ENCODE results near the gene CRISPLD2. TPM values are rescaled to one million over a fixed set of nuclear protein-coding genes. Genes with fewer than 3 reads are reported as not detected.
"Not testable (repeated sequence)": the region's sequence is repeated elsewhere in the genome, so short reads cannot be mapped to it uniquely, and the experiment has no call there.

CRISPLD2 gene
- total RNA-seq, 1 experiment from 2014 or later, result 6.5 TPM

DNA sequence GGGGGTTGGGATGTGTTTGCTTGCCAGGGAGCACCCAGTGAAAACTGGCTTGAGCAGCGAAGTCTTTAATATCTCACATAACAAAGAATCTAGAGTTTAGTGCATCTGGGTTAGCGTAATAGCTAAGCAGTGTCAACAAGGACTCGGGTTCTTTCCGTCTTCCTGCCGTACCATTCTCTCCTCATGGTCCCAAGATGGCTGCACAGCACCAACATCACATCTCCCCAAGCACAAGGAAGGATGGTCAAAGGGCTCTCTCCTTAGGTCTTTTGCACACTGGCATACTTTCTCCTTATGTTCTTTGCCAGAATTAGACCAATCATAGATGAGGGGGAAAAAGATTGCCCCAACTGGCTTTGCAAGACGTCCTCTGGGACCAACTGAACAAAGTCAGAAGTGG is 30.9 kb downstream of the CRISPLD2 start:
- TF ChIP-seq, protein P1, sequence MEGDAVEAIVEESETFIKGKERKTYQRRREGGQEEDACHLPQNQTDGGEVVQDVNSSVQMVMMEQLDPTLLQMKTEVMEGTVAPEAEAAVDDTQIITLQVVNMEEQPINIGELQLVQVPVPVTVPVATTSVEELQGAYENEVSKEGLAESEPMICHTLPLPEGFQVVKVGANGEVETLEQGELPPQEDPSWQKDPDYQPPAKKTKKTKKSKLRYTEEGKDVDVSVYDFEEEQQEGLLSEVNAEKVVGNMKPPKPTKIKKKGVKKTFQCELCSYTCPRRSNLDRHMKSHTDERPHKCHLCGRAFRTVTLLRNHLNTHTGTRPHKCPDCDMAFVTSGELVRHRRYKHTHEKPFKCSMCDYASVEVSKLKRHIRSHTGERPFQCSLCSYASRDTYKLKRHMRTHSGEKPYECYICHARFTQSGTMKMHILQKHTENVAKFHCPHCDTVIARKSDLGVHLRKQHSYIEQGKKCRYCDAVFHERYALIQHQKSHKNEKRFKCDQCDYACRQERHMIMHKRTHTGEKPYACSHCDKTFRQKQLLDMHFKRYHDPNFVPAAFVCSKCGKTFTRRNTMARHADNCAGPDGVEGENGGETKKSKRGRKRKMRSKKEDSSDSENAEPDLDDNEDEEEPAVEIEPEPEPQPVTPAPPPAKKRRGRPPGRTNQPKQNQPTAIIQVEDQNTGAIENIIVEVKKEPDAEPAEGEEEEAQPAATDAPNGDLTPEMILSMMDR (IDR thresholded peaks at IDR 0.05; ENCODE audit: unreplicated experiment), result no peak
- CTCF ChIA-PET, result interaction anchor here (1.2 to 1.3 kb wide), 2 partner anchors 15 to 102 kb away, joined by 3 to 4 read pairs; no protein-coding TSS in a partner anchor
- Mint-ChIP-seq H3K4me3 (ENCODE audit: low read depth, unreplicated experiment) (no peak overlapping the region), H3K27ac (ENCODE audit: unreplicated experiment) (peak overlapping the region; percentile 75), H3K27me3 (ENCODE audit: unreplicated experiment) (no peaks in the 10 kb centered on the region), H3K4me1 (ENCODE audit: low read depth, unreplicated experiment) (peaks cover 23% of the 10 kb centered on the region), H3K36me3 (ENCODE audit: insufficient read depth, unreplicated experiment) (peaks cover 5% of the 10 kb centered on the region), H3K9me3 (ENCODE audit: low read depth, unreplicated experiment) (peaks cover 3% of the 10 kb centered on the region)
- intact Hi-C loops (cut with micrococcal nuclease; ENCODE audit: unreplicated experiment), result no loop called here
- DNase-seq, result no peak
- no TSS peak for BruUV-seq (replicated peaks)

DNA sequence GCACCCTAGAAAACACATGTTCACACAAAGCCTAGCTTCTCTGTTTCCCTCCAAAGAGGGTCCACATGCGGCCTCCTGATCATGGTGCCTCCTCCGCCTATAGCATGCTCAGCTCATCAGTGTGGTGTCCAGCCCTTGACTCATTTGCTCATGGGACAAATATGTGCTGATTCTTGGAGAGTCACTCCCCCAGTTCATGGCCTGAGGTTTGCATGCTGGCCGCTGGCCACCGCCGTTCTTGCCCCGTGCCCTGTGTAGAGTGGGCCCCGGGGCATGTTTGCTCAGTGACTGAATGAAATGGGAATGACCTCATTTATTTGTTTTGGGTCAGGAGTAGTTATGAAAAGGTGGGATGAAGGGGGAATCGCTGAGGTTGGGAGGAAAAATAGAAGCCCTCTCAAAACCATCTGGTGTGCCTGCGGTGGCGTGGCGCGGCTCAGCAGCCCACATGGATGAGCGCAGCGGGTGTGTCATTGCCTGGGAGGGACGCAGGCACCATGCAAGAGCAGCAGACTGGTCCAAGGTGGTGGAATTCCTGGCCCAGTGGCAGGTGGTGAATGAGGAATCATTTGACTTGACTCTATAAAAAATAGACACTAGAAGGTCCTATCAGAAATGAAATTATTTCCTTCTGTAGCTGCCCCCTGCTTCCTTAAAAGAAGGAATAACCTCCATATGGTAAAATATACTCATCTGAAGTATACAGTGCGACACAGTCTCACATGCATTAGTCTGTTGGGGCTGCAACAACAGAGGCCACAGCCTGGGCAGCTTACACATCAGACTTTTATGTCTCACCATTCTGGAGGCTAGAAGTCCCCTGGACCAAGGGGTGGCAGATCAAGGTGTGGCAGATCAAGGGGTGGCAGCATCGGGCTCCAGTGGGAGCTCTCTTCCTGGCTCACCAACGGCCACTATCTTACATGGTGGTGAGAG is 31.7 kb downstream of the CRISPLD2 start:
- peaks cover 5% of the 10 kb centered on the region for H3K36me3 Mint-ChIP-seq (ENCODE audit: insufficient read depth, unreplicated experiment)
- CTCF ChIA-PET, result interaction anchor here (0.6 to 1.3 kb wide), 3 partner anchors 14 to 838 kb away, joined by 3 to 4 read pairs (median 4); no protein-coding TSS in a partner anchor
- H3K4me3 Mint-ChIP-seq (ENCODE audit: low read depth, unreplicated experiment), result peak overlapping the region; percentile 28
- no peaks in the 10 kb centered on the region for H3K27me3 Mint-ChIP-seq (ENCODE audit: unreplicated experiment)
- BruUV-seq (replicated peaks), result no TSS peak
- peak; percentile 91 for DNase-seq
- TF ChIP-seq, protein P1 (IDR thresholded peaks at IDR 0.05; ENCODE audit: unreplicated experiment), result no peak
- H3K27ac Mint-ChIP-seq (ENCODE audit: unreplicated experiment), result peak overlapping the region; percentile 75
- H3K9me3 Mint-ChIP-seq (ENCODE audit: low read depth, unreplicated experiment), result peaks cover 3% of the 10 kb centered on the region
- peaks cover 23% of the 10 kb centered on the region for H3K4me1 Mint-ChIP-seq (ENCODE audit: low read depth, unreplicated experiment)
- intact Hi-C loops (cut with micrococcal nuclease; ENCODE audit: unreplicated experiment), result no loop called here

DNA sequence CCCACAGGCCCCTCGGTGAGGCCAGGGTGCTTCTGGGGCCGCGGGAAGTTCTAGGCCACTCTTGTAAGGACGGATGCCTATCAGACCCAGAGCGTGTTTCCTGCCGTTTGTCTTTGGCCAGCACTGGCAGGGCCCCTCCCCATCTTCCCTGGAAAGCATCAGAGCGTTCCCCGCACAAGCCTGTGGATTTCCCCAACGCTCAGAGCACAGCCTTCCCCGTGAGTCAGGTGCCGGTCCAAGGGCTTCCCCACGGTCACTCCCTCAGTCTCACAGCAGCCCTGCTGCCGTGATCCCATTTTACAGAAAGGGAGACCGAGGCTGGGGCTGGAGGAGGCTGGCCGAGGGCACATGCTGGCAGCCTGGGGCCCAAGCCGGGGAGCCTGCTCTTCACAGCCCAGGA is 33.7 kb downstream of the CRISPLD2 start:
- Mint-ChIP-seq H3K9me3 (ENCODE audit: low read depth, unreplicated experiment) (peaks cover 3% of the 10 kb centered on the region), H3K27me3 (ENCODE audit: unreplicated experiment) (no peaks in the 10 kb centered on the region), H3K36me3 (ENCODE audit: insufficient read depth, unreplicated experiment) (peaks cover 5% of the 10 kb centered on the region), H3K4me3 (ENCODE audit: low read depth, unreplicated experiment) (no peak overlapping the region), H3K4me1 (ENCODE audit: low read depth, unreplicated experiment) (peaks cover 23% of the 10 kb centered on the region), H3K27ac (ENCODE audit: unreplicated experiment) (no peak overlapping the region)
- no TSS peak for BruUV-seq (replicated peaks)
- CTCF ChIA-PET, result no interaction called here
- TF ChIP-seq, protein P1 (IDR thresholded peaks at IDR 0.05; ENCODE audit: unreplicated experiment), result no peak
- no peak for DNase-seq
- intact Hi-C loops (cut with micrococcal nuclease; ENCODE audit: unreplicated experiment), result no loop called here

DNA sequence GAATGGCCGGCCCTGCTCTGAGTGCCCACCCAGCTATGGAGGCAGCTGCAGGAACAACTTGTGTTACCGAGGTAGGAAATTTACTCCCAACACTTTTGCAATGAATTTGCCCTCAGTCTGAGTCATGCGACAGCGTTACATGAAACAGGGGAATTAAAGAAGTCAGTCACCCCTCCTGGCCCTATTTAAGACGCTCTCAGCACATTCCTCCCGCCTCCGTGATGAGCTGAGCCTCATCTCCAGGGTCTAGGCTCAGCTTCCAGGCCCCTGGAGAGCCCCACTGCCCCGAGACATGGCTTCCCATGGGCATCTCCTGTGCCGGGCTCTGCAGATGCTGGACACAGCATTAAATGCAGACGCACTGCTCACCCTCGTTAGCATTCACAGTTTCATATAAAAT is 35.0 kb downstream of the CRISPLD2 start:
- no peak overlapping the region for H3K27ac Mint-ChIP-seq (ENCODE audit: unreplicated experiment)
- H3K4me3 Mint-ChIP-seq (ENCODE audit: low read depth, unreplicated experiment), result no peak overlapping the region
- H3K27me3 Mint-ChIP-seq (ENCODE audit: unreplicated experiment), result no peaks in the 10 kb centered on the region
- BruUV-seq (replicated peaks), result no TSS peak
- no peak for DNase-seq
- H3K4me1 Mint-ChIP-seq (ENCODE audit: low read depth, unreplicated experiment), result peaks cover 23% of the 10 kb centered on the region
- H3K36me3 Mint-ChIP-seq (ENCODE audit: insufficient read depth, unreplicated experiment), result peaks cover 5% of the 10 kb centered on the region
- intact Hi-C loops (cut with micrococcal nuclease; ENCODE audit: unreplicated experiment), result no loop called here
- peaks cover 3% of the 10 kb centered on the region for H3K9me3 Mint-ChIP-seq (ENCODE audit: low read depth, unreplicated experiment)
- CTCF ChIA-PET, result no interaction called here
- TF ChIP-seq, protein P1 (IDR thresholded peaks at IDR 0.05; ENCODE audit: unreplicated experiment), result no peak

DNA sequence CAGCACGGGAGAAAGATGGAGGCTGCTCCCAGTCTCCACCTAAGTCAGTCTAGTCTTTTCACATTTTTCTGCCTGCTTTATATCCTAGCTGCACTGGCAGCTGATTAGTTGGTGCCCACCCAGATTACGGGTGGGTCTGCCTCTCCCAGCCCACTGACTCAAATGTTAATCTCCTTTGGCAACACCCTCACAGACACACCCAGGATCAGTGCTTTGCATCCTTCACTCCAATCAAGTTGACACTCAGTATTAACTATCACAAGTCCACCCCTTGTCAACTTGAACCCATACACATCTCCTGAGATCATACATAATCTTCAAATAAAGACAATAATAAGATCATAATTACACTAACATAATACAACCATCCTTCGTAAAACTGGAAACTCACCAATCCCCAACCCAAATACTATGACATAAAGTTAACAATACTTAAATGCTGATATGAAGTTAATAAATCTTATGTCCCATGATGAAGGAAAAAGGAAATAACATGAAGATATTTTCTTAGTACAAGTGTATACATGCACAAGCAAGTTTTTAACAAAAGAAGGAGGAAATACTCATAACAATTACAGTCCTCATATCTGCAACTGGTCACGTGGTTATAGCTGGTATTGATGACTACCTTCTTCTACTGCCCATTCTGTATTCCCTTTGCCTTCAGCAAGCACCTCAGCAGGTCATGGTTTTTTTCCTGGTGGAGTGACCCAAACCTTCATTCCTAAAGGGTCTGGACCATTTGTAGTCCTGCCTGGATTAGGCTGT is 35.8 kb downstream of the CRISPLD2 start:
- BruUV-seq (replicated peaks); intact Hi-C loops (cut with micrococcal nuclease; ENCODE audit: unreplicated experiment); H3K9me3 Mint-ChIP-seq (ENCODE audit: low read depth, unreplicated experiment); H3K36me3 Mint-ChIP-seq (ENCODE audit: insufficient read depth, unreplicated experiment); H3K27ac Mint-ChIP-seq (ENCODE audit: unreplicated experiment); H3K4me3 Mint-ChIP-seq (ENCODE audit: low read depth, unreplicated experiment); DNase-seq; H3K27me3 Mint-ChIP-seq (ENCODE audit: unreplicated experiment): not testable (repeated sequence)
- peaks cover 20% of the 10 kb centered on the region for H3K4me1 Mint-ChIP-seq (ENCODE audit: low read depth, unreplicated experiment)
- CTCF ChIA-PET, result interaction anchor here (0.6 kb wide), 1 partner anchor 18 kb away, joined by 6 read pairs; no protein-coding TSS in a partner anchor

DNA sequence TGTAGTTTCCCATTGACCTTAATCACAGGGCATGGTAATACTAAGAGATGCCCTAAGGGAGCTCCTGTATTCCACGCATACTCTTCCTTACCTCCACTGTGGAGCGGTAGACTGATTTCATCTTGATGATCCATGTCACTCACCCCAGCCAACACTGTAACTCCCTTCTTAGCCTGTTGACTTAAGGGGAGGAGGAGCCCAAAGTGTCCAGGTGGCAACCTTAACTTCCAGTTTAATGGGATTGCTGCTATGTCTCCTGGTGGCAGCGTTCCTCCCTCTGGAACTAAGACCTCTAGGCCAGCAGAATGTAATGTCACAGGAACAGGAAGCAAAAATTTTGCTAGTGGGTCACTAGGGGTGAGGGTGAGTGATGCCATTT is 36.4 kb downstream of the CRISPLD2 start:
- H3K36me3 Mint-ChIP-seq (ENCODE audit: insufficient read depth, unreplicated experiment); BruUV-seq (replicated peaks): not testable (repeated sequence)

More for the DNA sequence above, 36.4 kb downstream of the CRISPLD2 start:
- H3K9me3 Mint-ChIP-seq (ENCODE audit: low read depth, unreplicated experiment); DNase-seq; H3K4me3 Mint-ChIP-seq (ENCODE audit: low read depth, unreplicated experiment); intact Hi-C loops (cut with micrococcal nuclease; ENCODE audit: unreplicated experiment); H3K27me3 Mint-ChIP-seq (ENCODE audit: unreplicated experiment); H3K27ac Mint-ChIP-seq (ENCODE audit: unreplicated experiment): not testable (repeated sequence)
- CTCF ChIA-PET, result interaction anchor here (0.6 kb wide), 1 partner anchor 17 kb away, joined by 6 read pairs; no protein-coding TSS in a partner anchor
- H3K4me1 Mint-ChIP-seq (ENCODE audit: low read depth, unreplicated experiment), result peaks cover 14% of the 10 kb centered on the region

All from Calu3 (cell line).